Psoas muscle (tissue), 8 donors: ENCODE measurements around the gene DTNBP1. TPM values are rescaled to one million over a fixed set of nuclear protein-coding genes. Genes with fewer than 3 reads are reported as not detected.

ENCODE experiments used
- ATAC-seq, 4 donors: fragments of 200-7000 bp; cut with Tn5 transposase; one replicate each; pipeline ENCODE4 v1.9.1; 2020; ENCODE audit warnings: moderate library complexity in 3 of 4, mild to moderate bottlenecking in 2 of 4
- DNase-seq, 2 donors: peaks; one replicate each; pipeline ENCODE4 v3.0.0-alpha.2; 2020
- H3K27ac ChIP-seq: fragments of 200-600 bp; one replicate; pipeline ENCODE4 v1.8.0; 2022
- H3K27me3 ChIP-seq, 3 donors: fragments of 200-600 bp in 1 of 3; one replicate each; pipeline versions ENCODE4 v1.6.1 to v1.8.0; 2013 to 2022; ENCODE audit warnings: low read length in 2 of 3, mild to moderate bottlenecking in 2 of 3, moderate library complexity in 1 of 3; ENCODE audit not compliant: insufficient read depth in 3 of 3
- H3K36me3 ChIP-seq, 2 donors: fragments of 200-600 bp in 1 of 2; one replicate each; pipeline versions ENCODE4 v1.6.1 to v1.8.0; 2013 to 2022; ENCODE audit warnings: low read depth in 1 of 2, mild to moderate bottlenecking in 1 of 2, moderate library complexity in 1 of 2; ENCODE audit not compliant: insufficient read depth in 1 of 2
- H3K4me1 ChIP-seq: fragments of 200-600 bp; one replicate; pipeline ENCODE4 v1.8.0; 2022
- H3K4me3 ChIP-seq: fragments of 200-600 bp; one replicate; pipeline ENCODE4 v1.8.0; 2022; ENCODE audit warnings: mild to moderate bottlenecking
- H3K9me3 ChIP-seq: fragments of 200-600 bp; one replicate; pipeline ENCODE4 v1.8.0; 2022
- CTCF ChIP-seq: fragments of 200-600 bp; IDR thresholded peaks from one replicate; pipeline ENCODE4 v1.8.0; 2022; ENCODE audit warnings: antibody characterized with exemption
- WGBS, 3 donors: extraction: QIAGEN DNeasy Blood & Tissue Kit; methylation state at CpG; one replicate each; pipeline versions ENCODE4 v1.1.6 to v1.1.7; 2013; 5-methylcytosine and 5-hydroxymethylcytosine counted together
- intact Hi-C, 2 donors: fragments of 100-400 bp; cut with DNase I; formaldehyde crosslinking; loops; one replicate each; pipeline versions ENCODE4 v1.11.0 to v1.14.2; 2022
- polyA plus RNA-seq, 3 donors: library from polyadenylated mRNA; stranded (reverse); fragments of 200-250 nt; gene quantifications; one replicate each; pipeline ENCODE4 v1.2.3, GENCODE V29; 2013
- total RNA-seq, 4 donors: library from RNA; stranded (reverse); fragmentation: NEBNext Ultra II Directional in 2 of 4; extraction: Animal tissue kit (Norgen Biotek cat#: 25700) in 2 of 4; gene quantifications; one replicate each; pipeline versions ENCODE4 v1.2.1 to v1.2.4, GENCODE V29; 2021 to 2023
- donor health status: healthy with polysubstance abuse.
- donor health status: DM: no; HTN: no; CAD: no; lungs with moderate emphysema.
- donor health status: Bipolar disorder and iron deficiency.
- donor health status: healthy.
- donor health status: DM: yes; HTN: yes; CAD: no.
- donor health status: DM: no; HTN: no; CAD: no.
- donor health status: DM: no; HTN: no; CAD: no.
- donor health status: DM: yes; HTN: yes; CAD: no.

The DTNBP1 gene
- total and polyA plus RNA-seq, 7 donors = 8.0 to 22.0 (median 15.0) TPM

GRCh38 chr6:15581751-15582150 lies 81.1 kb downstream of the DTNBP1 start:
- intact Hi-C loops = no loop called here
- Histone ChIP-seq H3K9me3 (no peaks in the 10 kb centered on the region), H3K27ac (no peak overlapping the region), H3K36me3 (no peaks in the 10 kb centered on the region), H3K4me1 (no peaks in the 10 kb centered on the region), H3K27me3 (no peaks in the 10 kb centered on the region), H3K4me3 (no peak overlapping the region)
- WGBS, 3 donors = 96 to 98% (median 98%) methylated on average over 4 of the region's 4 CpGs
- ATAC-seq (no peak), DNase-seq (no peak)
- no peak for TF ChIP-seq CTCF

- DNase-seq (no peak), ATAC-seq (no peak)
These were observed 82.5 kb downstream of the DTNBP1 start for GRCh38 chr6:15580326-15580725.

GRCh38 chr6:15578716-15579391 lies 84.0 kb downstream of the DTNBP1 start:
- WGBS, 3 donors = 89 to 92% (median 91%) methylated on average over 3 of the region's 3 CpGs
- intact Hi-C loops = no loop called here
- ATAC-seq (no peak), DNase-seq (no peak)
- Histone ChIP-seq H3K36me3 (no peaks in the 10 kb centered on the region), H3K9me3 (no peaks in the 10 kb centered on the region), H3K4me3 (no peak overlapping the region), H3K27me3 (no peaks in the 10 kb centered on the region), H3K4me1 (no peaks in the 10 kb centered on the region), H3K27ac (no peak overlapping the region)
- TF ChIP-seq CTCF = no peak

More at GRCh38 chr6:15580326-15580725, 82.5 kb downstream of the DTNBP1 start:
- H3K4me1 ChIP-seq = no peaks in the 10 kb centered on the region
- H3K27ac ChIP-seq = no peak overlapping the region
- no peaks in the 10 kb centered on the region for H3K27me3 ChIP-seq
- H3K9me3 ChIP-seq = no peaks in the 10 kb centered on the region
- H3K36me3 ChIP-seq = no peaks in the 10 kb centered on the region
- TF ChIP-seq CTCF = no peak
- H3K4me3 ChIP-seq = no peak overlapping the region
- WGBS, 3 donors = 92 to 93% (median 93%) methylated on average over 2 of the region's 2 CpGs
- intact Hi-C loops = no loop called here

- Histone ChIP-seq H3K27ac (no peak overlapping the region), H3K27me3 (no peaks in the 10 kb centered on the region), H3K36me3 (no peaks in the 10 kb centered on the region), H3K4me3 (no peak overlapping the region), H3K9me3 (no peaks in the 10 kb centered on the region), H3K4me1 (no peaks in the 10 kb centered on the region)
- TF ChIP-seq CTCF = no peak
- intact Hi-C loops = no loop called here
- WGBS, 3 donors = 91 to 97% (median 91%) methylated on average over 7 of the region's 7 CpGs
- no peak for ATAC-seq
- no peak for DNase-seq
These were observed 85.2 kb downstream of the DTNBP1 start for GRCh38 chr6:15577550-15578171.
